NCI-H748 treated with DMSO at 0.1 percent for 48 hours (cell line): ENCODE data around the gene ECHDC1.
"Not testable (repeated sequence)": the region's sequence is repeated elsewhere in the genome, so short reads cannot be mapped to it uniquely, and the experiment has no call there.

ENCODE experiments used
- DNase-seq: peaks from one replicate; lab custom pipeline; 2025; lab: John Stamatoyannopoulos, UW

ECHDC1 gene

GRCh38 chr6:127342946-127343808 lies at the start of gene ECHDC1:
ECHDC1 (minus strand) TSS chr6:127343609; CDS start chr6:127331028, 12,581 bp downstream.
- peak; percentile 65 for DNase-seq

GRCh38 chr6:127392301-127392700 lies 48.9 kb upstream of the ECHDC1 start:
- no peak for DNase-seq

GRCh38 chr6:127391094-127391953 lies 47.9 kb upstream of the ECHDC1 start:
- DNase-seq: no peak

GRCh38 chr6:127389706-127390105 lies 46.3 kb upstream of the ECHDC1 start:
- DNase-seq: no peak

GRCh38 chr6:127385668-127386430 lies 42.4 kb upstream of the ECHDC1 start:
- no peak for DNase-seq

GRCh38 chr6:127384848-127385247 lies 41.4 kb upstream of the ECHDC1 start:
- DNase-seq: not testable (repeated sequence)

DNA sequence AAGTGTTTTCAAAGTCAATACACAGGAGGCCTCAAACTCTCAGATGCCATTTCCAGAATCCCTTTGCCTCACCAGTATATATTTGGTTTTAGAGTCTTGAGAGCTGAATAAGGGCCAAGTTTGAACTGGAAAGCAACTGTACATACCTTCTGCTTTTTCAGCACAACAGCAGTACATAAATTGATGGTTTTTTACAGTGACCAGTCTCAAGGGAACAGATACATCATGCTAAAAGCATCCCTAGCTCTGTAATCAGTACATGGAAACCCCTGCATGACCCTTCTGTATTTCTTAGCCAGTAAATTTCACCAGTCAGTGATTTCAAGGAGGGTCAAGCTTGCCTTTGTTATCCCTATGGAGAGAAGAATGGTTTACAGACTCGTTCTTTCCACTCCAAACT lies 40.6 kb upstream of the ECHDC1 start:
- no peak for DNase-seq

GRCh38 chr6:127382413-127382812 lies 39.0 kb upstream of the ECHDC1 start:
- no peak for DNase-seq

GRCh38 chr6:127381384-127381783 lies 38.0 kb upstream of the ECHDC1 start:
- no peak for DNase-seq

GRCh38 chr6:127376685-127377084 lies 33.3 kb upstream of the ECHDC1 start:
- no peak for DNase-seq

DNA sequence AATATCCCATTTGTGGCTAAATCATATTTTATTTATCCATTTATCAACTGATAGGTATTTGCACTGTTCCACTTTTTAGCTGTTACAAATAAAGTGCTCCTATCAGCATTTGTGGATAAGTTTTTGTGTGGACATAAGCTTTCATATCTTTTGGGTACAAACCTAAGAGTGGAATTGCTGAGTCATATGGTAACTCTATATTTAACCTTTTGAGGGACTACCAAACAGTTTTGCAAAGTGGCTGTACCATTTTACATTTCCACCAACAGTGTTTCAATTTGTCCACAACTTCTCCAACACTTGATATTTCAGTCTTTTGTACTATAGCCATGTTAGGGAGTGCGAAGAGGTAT lies 23.6 kb upstream of the ECHDC1 start:
- DNase-seq: no peak

- no peak for DNase-seq
These were observed 23.0 kb upstream of the ECHDC1 start for GRCh38 chr6:127366282-127367022.

GRCh38 chr6:127365874-127366273 lies 22.5 kb upstream of the ECHDC1 start:
- no peak for DNase-seq

- no peak for DNase-seq
These were observed 9.1 kb upstream of the ECHDC1 start for GRCh38 chr6:127352524-127352923.

- no peak for DNase-seq
These were observed 6.6 kb upstream of the ECHDC1 start for GRCh38 chr6:127349980-127350379.

- no peak for DNase-seq
These were observed 4.7 kb upstream of the ECHDC1 start for GRCh38 chr6:127348028-127348661.

- no peak for DNase-seq
These were observed 3.8 kb upstream of the ECHDC1 start for GRCh38 chr6:127347178-127347577.

DNA sequence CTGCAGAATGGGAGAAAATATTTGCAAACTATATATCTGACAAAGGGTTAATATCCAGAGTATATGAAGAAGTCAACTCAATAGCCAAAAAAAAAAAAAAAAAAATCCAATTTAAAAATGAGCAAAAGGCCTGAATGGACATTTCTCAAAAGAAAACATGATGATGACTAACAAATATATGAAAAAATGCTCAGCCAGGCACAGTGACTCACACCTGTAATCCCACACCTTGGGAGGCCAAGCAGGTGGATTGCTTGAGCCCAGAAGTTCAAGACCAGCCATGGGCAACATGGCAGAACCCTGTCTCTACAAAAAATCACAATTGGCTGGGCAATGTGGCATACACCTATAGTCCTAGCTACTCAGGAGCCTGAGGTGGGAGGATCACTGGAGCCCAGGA lies 2.1 kb upstream of the ECHDC1 start:
- no peak for DNase-seq

DNA sequence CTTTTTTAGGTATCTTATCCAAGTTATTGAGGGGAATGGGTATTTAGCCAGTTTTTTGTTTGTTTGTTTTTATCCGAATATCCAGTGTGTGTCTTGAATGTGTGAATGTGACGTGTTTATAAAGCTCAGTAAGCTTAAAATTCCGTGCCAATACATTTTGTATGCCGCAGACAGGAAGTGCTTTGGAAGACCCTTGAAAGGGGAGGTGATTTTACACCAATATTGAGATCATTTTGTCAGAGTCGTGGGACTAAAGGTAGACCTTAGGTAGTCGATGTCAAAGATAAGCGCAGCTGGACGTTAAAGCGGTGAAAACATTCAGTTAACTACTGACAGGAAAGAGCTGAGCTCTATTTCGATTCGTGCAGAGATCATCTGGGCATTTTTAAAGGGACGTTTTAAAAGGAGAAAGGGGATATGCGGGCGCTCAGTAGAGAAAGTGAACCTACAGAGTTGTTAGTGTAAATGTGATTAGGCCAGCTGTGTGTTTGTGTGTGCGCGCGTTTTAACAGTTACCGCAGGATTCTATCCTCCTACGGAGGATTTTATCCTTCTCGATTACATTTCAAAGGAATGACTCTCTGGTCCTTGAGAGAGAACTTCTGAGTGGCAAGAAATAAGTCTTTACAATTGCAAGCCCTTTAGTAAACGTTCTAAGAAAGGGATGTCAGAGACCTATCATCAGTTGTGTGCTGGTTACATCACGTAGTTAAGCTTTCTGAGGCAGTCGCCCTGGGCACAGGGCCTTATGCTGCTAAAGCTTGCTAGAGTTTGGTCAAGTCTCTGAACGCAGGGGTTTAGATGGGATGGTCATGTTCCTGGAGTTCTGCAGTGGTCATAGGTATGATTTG lies 625 bp upstream of the ECHDC1 start:
- peak; percentile 43 for DNase-seq

DNA sequence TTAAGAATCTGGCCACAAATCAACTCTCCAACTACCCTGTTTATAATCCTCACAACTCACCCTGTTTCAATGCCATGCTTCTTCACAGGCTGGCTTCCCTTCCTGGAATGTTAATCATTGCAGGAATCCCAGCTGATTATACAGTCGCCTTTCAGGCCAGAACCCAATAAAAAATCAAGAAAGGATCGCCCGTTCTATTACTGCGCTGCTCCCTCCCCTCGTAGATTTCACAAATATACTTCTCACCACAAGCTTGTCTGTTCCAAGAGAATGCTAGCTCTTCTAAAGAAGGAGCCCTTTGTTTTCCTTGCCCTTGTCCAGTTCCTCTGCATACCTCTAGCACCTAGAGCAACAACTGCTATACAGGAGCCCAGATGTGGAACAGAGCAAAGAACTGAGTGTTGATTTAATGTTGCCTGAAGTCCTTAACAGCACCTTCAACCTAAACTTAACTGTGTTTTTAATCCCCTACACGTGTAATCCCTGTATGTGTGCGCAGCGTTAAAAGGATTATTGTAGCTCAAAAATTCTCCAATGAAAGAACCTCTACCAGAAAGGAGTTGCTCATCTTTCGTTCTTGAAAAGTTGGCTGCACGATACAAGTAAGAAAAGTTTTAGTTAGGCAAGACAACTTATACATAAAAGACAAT lies 988 bp downstream of the ECHDC1 start:
- no peak for DNase-seq
